Activated gamma-delta T cell (primary cell): Measurements from ENCODE around the gene DOCK9.

Experiments used
- DNase-seq: peaks from one replicate; lab custom pipeline; 2025; lab: John Stamatoyannopoulos, UW

DOCK9 gene

DNA sequence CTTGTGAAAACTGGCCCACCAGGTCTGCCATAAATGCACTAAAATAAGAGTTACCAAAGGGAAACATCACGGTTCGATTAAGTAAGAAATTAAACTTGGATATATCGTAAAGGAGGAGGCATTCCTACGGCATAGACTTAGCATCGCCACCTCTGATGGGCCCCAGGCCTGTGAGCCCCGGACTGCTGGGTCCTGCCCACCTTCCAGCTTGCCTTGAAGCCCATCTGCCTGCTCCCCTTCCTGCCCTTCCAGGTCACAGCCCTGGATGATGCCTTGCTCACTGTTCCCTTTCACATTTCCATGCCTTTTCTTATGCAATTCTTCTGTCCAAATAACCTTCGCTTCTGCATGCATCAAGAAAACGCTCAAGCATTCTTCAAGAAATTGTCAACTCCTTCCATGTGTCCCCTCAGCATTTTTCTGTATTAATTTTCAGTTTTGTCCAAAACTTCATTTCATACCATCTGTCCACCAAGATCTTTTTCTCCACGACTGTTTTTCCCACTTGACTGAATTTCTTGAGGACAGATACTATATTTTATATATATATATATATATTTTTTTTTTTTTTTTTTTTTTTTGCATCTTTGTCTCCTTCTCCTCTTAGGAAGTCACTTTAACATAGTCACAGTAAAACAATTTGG lies 91.2 kb downstream of the DOCK9 start:
- no peak for DNase-seq

GRCh38 chr13:98885600-98885999 lies 92.3 kb downstream of the DOCK9 start:
- DNase-seq = no peak

GRCh38 chr13:98883998-98884397 lies 93.9 kb downstream of the DOCK9 start:
- DNase-seq = no peak

DNA sequence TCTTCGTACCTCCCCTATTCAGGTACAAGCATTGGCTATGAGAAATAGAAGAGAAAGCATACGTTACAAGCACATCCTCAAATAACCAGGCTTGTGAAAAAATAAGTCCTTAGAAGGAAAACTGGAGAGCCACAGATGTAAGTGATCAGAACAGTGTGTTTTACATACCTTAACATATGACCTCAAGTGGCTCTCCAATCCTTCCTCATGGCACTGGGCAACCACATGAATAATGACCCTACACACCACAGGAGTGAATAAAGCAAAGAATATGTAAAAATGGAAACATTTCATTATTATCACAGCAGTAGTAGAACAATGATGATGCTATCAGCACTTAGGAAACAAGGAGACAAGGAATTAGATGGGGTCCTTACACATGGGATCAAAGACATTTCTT lies 96.5 kb downstream of the DOCK9 start:
- DNase-seq = no peak

DNA sequence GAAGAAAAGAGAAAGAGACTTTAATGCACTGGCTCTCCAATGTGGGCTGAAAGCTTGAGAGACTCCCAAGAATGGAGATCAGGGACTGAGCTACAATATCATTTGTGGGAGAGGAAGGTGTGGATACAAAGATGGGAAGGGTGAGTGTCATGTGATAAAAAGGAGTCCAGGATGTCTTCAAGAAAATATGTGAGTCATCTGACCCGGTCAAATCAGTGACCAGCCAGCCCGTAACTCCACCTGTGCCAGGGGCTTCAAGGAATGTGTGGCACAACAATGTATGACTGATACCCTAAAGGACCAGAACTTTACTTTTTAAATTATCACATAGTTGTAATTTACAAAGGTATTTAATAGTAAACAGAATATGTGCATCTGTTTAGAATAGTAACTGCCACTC lies 97.2 kb downstream of the DOCK9 start:
- no peak for DNase-seq

- no peak for DNase-seq
These were observed 97.9 kb downstream of the DOCK9 start for GRCh38 chr13:98879957-98880356.

GRCh38 chr13:98879127-98879520 lies 98.7 kb downstream of the DOCK9 start:
- no peak for DNase-seq

GRCh38 chr13:98878486-98879126 lies 99.3 kb downstream of the DOCK9 start:
- no peak for DNase-seq

- DNase-seq = no peak
These were observed 99.9 kb downstream of the DOCK9 start for GRCh38 chr13:98877936-98878335.

DNA sequence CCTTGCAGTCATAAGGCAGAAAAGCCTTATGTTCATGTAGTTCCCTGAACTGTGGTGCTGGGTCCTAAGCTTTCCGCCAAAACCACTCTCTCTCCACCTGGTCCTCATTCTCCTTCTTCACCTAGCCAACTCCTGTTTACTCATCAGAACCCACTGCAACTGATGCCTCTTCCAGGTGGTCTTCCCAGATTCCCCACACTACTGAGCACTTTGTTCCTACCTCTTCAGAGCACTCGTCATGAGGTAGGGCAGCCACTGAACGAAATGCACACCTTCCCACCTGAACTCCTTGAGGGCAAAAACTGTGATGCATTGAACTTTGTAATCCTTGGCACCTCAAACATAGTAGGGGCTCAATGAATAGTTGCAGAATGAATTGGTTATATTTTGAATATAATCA lies 100.4 kb downstream of the DOCK9 start:
- DNase-seq = no peak

- DNase-seq = no peak
These were observed 102.6 kb downstream of the DOCK9 start for GRCh38 chr13:98875146-98875729.

- DNase-seq = no peak
These were observed 103.9 kb downstream of the DOCK9 start for GRCh38 chr13:98874029-98874397.

- DNase-seq = no peak
These were observed 104.4 kb downstream of the DOCK9 start for GRCh38 chr13:98873377-98874028.

GRCh38 chr13:98871727-98872126 lies 106.1 kb downstream of the DOCK9 start:
- DNase-seq = no peak

DNA sequence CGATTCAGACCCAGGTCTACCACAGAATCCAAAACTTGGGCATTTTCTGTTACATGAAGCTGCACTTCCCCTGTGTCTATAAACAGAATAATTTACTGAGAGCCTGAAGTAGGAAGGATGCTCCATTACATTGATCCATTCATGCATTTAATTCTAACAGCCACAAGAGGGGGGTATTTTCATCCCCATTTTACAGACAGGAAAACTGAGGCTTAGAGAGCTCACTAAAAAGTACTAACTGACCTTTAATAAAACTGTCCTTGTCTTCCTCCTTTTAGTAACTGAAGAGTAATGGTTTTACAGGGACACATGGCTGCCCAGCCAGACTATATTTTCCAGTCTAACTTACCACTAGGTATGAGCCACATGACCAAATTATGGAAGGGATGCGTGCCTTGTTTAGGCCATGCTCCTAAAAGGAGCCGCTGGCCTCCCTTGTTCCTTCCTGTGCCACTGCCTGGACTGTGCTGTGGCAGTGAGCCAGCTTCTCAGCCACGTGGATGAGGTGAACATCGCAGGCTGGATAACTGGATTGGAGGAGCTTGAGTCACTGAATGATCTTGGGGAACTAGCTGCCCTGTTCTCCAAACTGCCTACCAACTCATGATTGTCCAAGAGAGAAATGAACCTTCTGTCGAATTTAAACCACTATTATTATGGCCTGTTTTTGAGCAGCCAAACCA lies 108.3 kb downstream of the DOCK9 start:
- DNase-seq = no peak

DNA sequence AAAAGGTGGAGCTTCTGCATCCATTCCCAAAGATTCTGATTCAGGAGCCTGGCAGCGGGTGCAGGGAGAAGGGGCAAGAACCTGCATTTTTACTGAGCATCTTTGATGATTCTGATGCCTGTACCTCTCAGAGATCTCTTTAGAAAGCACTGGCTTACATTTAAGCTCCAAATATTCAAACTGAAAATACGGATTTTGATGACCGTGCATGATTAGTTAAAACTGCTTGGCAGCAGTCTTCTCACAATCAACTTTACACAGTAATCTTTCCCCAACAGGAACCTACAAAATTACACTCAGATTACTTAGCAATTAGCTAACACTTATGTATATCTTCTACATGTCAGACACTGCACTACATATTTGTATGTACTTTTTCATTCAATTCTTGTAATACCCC lies 108.9 kb downstream of the DOCK9 start:
- no peak for DNase-seq

DNA sequence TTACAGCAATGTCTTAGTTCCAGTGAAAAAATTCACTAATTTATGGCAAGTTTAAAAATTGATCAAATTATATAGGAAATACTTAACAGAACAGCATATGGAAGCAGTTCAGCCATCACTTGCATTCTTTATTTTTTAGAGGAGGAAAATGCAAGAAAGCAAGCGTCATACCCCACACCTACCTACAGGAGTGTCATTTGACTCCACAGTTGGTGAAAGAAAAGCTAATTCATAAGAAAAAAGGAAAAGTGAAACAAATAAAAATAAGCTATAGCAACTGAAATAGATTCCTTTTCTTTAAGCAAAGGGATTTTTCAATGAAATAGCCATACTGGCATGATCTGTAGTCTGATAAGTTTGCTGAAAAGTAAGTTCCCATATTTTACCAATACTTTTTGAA lies 111.0 kb downstream of the DOCK9 start:
- DNase-seq = no peak

DNA sequence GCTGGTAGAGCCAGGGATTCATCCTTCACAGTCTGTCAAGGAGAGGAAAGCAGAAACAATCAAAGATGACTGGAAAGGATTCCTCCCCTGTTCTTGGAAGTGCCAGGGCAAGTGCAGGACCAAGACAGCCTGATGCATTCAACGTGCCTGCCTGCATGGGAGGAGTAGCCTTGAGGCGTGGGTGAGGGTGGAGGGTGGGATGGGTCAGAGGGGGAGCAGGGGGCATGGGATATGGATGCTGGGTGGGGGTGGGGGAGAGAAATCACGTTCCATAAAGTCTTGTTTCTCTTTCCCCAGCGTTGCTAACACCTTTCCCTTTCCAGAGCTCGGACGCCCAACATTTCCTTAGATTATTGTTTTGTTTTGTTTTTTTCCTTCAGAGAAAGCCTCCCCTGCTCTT lies 117.4 kb downstream of the DOCK9 start:
- no peak for DNase-seq

DNA sequence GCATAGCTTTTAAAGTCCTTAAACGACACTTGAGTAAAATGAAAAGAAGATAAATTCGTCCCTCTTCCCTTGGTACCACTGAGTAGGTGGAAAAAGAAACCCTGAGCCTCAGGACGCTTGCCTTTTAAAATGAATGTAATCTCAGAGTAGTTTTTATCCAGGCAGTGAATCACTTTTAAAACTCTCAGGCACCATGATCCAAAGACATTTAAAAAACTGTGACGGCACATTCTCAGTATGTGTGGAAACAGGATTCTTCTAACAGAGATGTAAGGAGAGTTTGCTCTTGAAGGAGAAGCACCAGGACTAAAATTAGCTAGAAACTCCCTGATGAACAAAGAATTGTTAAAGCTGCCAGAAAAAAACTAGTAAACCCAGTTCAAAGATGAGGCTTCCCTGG lies 119.7 kb downstream of the DOCK9 start:
- no peak for DNase-seq

GRCh38 chr13:98856983-98857382 lies 120.9 kb downstream of the DOCK9 start:
- no peak for DNase-seq

DNA sequence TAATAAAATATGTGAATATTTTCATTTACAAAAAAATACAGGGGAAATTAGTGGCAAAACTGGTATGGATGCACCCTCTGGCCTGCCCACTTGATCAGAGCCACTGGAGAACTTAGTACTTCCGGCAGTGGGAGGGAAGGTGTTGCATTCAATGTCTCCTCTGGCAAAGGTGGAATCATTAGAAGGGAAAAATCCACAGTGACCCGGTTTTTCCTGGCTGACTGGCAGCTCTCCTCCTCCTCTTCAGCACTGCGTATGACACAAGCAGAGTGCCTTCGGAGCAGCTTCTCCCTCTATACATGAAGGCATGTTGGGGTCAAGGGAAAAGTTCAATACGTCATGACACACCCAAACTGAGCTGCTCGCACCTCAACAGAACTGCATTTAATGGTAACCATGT lies 123.4 kb downstream of the DOCK9 start:
- no peak for DNase-seq

GRCh38 chr13:98853771-98854221 lies 124.1 kb downstream of the DOCK9 start:
- no peak for DNase-seq

- DNase-seq = no peak
These were observed 126.6 kb downstream of the DOCK9 start for GRCh38 chr13:98851276-98851675.
